ENCODE data around the gene P3H3. TPM values are rescaled to one million over a fixed set of nuclear protein-coding genes. Genes with fewer than 3 reads are reported as not detected.

P3H3 gene
- total and polyA plus RNA-seq, 2 donors = 1.0 to 4.4 TPM

DNA sequence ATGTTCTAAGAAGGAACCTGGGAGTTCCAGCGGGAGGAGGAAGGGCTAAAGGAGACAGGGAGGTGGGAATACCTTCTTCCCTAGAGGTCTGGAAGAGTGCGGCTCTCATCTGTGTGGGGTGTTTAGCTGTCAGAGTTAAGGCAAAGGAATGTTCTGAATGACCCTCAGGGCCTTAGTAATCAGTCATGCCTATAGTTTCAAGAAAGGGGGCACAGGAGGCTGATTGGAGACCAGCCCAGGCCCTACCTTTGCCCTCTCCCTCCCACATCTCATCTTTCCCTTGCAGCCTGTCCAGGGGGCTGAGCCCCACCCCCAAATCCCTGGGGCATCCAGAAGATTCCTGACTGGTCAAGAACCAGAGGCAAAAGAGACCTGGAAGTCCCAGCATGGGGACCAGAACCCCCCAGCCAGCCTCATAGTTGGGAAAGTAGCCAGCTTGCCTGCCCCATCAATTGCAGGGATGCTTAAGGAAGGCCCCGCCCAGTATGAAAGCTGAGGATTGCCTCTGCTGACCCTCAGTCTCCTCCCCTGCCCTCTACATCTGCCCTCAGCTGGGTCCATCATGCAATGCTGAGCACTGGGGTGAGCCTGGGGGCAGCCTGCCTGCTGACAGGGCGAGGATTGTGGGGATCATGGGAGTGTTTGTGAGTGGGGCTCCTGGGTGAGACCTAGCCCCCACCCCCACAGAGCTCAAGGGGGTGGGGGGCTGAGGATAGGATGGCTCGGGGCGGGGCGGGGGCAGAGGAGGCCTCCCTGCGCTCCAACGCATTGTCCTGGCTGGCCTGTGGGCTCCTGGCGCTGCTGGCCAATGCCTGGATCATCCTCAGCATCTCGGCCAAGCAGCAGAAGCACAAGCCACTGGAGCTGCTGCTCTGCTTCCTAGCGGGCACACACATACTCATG, 4.8 kb upstream of the P3H3 start:
- 93% methylated on average over 12 of the region's 12 CpGs for WGBS
- peaks cover 14 to 22% of the 10 kb centered on the region in 2 donors for H3K36me3 ChIP-seq (ENCODE audit: control insufficient read depth in 2 of 2, insufficient read depth in 2 of 2, low read length in 1 of 2)
- peaks cover 6 to 57% of the 10 kb centered on the region in 2 donors for H3K4me1 ChIP-seq (ENCODE audit: control insufficient read depth in 2 of 2, insufficient read depth in 2 of 2, low read length in 2 of 2)
- peaks cover 15 to 71% of the 10 kb centered on the region in 2 donors for H3K27me3 ChIP-seq (ENCODE audit: control insufficient read depth in 2 of 2, insufficient read depth in 1 of 2, low read length in 1 of 2)
- H3K9me3 ChIP-seq (ENCODE audit: control insufficient read depth in 2 of 2, insufficient read depth in 1 of 2, low read length in 1 of 2) = peaks cover 0 to 15% of the 10 kb centered on the region in 2 donors
- no peak overlapping the region for H3K27ac ChIP-seq (ENCODE audit: low read depth in 1 of 2, low read length in 1 of 2)
- DNase-seq (ENCODE audit: low read depth in 6 of 9, low spot score in 9 of 9) = no peak
- no peak overlapping the region for H3K4me3 ChIP-seq (ENCODE audit: low read length in 2 of 2)

DNA sequence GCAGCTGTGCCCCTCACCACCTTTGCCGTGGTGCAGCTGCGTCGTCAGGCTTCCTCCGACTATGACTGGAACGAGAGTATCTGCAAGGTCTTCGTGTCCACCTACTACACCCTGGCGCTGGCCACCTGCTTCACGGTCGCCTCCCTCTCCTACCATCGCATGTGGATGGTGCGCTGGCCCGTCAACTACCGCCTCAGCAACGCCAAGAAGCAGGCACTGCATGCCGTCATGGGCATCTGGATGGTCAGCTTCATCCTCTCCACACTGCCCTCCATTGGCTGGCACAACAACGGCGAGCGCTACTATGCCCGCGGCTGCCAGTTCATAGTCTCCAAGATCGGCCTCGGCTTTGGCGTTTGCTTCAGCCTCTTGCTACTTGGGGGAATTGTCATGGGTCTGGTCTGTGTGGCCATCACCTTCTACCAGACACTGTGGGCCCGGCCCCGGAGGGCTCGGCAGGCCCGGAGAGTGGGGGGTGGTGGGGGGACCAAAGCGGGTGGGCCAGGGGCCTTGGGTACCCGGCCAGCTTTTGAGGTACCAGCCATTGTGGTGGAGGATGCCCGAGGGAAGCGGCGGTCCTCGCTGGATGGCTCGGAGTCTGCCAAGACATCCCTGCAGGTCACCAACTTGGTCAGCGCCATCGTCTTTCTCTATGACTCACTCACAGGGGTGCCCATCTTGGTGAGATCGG, 4.0 kb upstream of the P3H3 start:
- H3K4me1 ChIP-seq (ENCODE audit: control insufficient read depth in 2 of 2, insufficient read depth in 2 of 2, low read length in 2 of 2) = peaks cover 13 to 57% of the 10 kb centered on the region in 2 donors
- H3K36me3 ChIP-seq (ENCODE audit: control insufficient read depth in 2 of 2, insufficient read depth in 2 of 2, low read length in 1 of 2) = peaks cover 7 to 15% of the 10 kb centered on the region in 2 donors
- H3K4me3 ChIP-seq (ENCODE audit: low read length in 2 of 2) = no peak overlapping the region
- H3K9me3 ChIP-seq (ENCODE audit: control insufficient read depth in 2 of 2, insufficient read depth in 1 of 2, low read length in 1 of 2) = peaks cover 0 to 15% of the 10 kb centered on the region in 2 donors
- DNase-seq (ENCODE audit: low read depth in 6 of 9, low spot score in 9 of 9) = no peak
- no peak overlapping the region for H3K27ac ChIP-seq (ENCODE audit: low read depth in 1 of 2, low read length in 1 of 2)
- H3K27me3 ChIP-seq (ENCODE audit: control insufficient read depth in 2 of 2, insufficient read depth in 1 of 2, low read length in 1 of 2) = peaks cover 23 to 79% of the 10 kb centered on the region in 2 donors
- WGBS = 96% methylated on average over 37 of the region's 37 CpGs

DNA sequence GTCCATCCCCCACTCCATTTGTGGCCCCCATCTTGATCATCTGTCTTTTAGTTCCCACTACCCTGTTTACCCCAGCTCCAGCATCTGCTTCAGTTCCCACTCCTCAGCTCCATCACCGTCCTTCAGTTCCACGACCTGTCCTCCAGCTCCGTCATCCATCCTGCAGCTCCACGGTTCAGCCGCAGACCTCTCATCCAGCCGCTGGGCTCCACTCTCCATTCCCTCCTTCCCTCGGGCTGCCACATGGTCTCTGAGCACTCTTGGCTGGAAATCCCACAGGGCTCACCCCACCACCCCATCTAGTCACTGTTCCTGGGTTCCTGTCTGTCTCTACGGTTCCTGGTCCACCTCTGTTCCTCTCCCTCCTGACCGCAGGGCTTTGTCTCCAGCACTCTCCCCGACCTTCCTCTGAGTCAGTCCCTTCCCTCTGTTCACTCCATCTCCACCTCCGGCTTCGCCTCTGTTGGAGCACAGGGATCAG, 3.3 kb upstream of the P3H3 start:
- H3K4me1 ChIP-seq (ENCODE audit: control insufficient read depth in 2 of 2, insufficient read depth in 2 of 2, low read length in 2 of 2) = peaks cover 13 to 58% of the 10 kb centered on the region in 2 donors
- H3K36me3 ChIP-seq (ENCODE audit: control insufficient read depth in 2 of 2, insufficient read depth in 2 of 2, low read length in 1 of 2) = peaks cover 0 to 8% of the 10 kb centered on the region in 2 donors
- no peak overlapping the region for H3K27ac ChIP-seq (ENCODE audit: low read depth in 1 of 2, low read length in 1 of 2)
- peaks cover 30 to 86% of the 10 kb centered on the region in 2 donors for H3K27me3 ChIP-seq (ENCODE audit: control insufficient read depth in 2 of 2, insufficient read depth in 1 of 2, low read length in 1 of 2)
- peaks cover 0 to 15% of the 10 kb centered on the region in 2 donors for H3K9me3 ChIP-seq (ENCODE audit: control insufficient read depth in 2 of 2, insufficient read depth in 1 of 2, low read length in 1 of 2)
- no peak for DNase-seq (ENCODE audit: low read depth in 6 of 9, low spot score in 9 of 9)
- no peak overlapping the region for H3K4me3 ChIP-seq (ENCODE audit: low read length in 2 of 2)
- WGBS = 78% methylated on average over 12 of the region's 12 CpGs

DNA sequence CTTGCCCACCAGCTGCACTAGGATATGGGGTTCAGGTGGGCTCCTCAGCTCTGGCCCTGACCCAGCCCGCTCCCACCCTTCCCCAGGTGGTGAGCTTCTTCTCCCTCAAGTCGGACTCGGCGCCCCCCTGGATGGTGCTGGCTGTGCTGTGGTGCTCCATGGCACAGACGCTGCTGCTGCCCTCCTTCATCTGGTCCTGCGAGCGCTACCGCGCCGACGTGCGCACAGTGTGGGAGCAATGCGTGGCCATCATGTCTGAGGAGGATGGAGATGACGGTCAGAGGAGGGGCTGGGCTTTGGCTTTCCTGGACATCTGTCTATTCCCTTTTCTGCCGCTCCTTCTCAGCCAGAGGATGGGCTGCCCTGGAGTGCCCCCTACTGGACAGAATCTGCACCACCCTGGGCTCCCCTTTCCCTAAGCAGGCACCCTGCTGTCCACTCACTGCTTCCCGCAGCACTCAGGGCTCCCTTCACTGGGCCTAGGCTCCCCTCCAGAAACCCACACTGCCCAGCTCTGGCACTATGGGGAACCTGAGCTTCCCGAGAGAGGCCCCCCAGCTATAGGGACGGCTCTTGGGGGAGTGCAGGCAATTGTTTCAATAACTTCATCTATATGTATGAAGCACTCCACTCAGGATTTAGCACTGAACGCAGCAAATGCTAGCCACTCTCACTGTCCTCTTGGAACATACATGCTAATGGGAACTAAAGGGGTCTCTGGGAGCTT, 2.6 kb upstream of the P3H3 start:
- peaks cover 13 to 52% of the 10 kb centered on the region in 2 donors for H3K4me1 ChIP-seq (ENCODE audit: control insufficient read depth in 2 of 2, insufficient read depth in 2 of 2, low read length in 2 of 2)
- no peak overlapping the region for H3K27ac ChIP-seq (ENCODE audit: low read depth in 1 of 2, low read length in 1 of 2)
- 23% methylated on average over 19 of the region's 19 CpGs for WGBS
- peaks cover 0 to 15% of the 10 kb centered on the region in 2 donors for H3K9me3 ChIP-seq (ENCODE audit: control insufficient read depth in 2 of 2, insufficient read depth in 1 of 2, low read length in 1 of 2)
- no peak overlapping the region for H3K4me3 ChIP-seq (ENCODE audit: low read length in 2 of 2)
- peak; percentile 54 to 88 (median 74) for DNase-seq (ENCODE audit: low read depth in 6 of 9, low spot score in 9 of 9)
- H3K36me3 ChIP-seq (ENCODE audit: control insufficient read depth in 2 of 2, insufficient read depth in 2 of 2, low read length in 1 of 2) = peaks cover 0 to 2% of the 10 kb centered on the region in 2 donors
- peaks cover 36 to 92% of the 10 kb centered on the region in 2 donors for H3K27me3 ChIP-seq (ENCODE audit: control insufficient read depth in 2 of 2, insufficient read depth in 1 of 2, low read length in 1 of 2)

DNA sequence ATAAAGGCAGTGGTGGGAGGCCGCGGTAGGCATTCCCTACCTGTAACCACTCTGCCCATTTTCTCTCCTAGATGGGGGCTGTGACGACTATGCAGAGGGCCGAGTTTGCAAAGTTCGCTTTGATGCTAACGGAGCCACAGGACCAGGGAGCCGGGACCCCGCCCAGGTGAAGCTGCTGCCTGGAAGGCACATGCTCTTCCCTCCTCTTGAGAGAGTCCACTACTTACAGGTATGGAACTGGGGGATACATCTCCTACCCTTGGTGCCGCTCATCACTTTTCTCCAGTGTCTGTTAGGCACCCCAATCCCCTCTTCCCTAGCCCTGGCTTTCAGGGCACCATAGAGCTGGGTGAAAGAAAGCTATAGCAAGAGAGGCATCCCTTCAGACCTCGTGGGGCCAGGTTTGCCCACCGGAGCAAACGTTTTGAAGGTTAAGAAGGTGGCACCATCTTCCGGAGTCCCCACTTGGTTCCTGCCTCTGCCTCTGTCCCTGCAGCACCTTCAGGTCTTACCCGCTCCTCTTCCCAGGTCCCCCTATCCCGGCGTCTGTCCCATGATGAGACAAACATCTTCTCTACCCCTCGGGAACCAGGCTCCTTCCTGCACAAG, 2.0 kb upstream of the P3H3 start:
- DNase-seq (ENCODE audit: low read depth in 6 of 9, low spot score in 9 of 9) = no peak
- H3K27me3 ChIP-seq (ENCODE audit: control insufficient read depth in 2 of 2, insufficient read depth in 1 of 2, low read length in 1 of 2) = peaks cover 40 to 97% of the 10 kb centered on the region in 2 donors
- peaks cover 0 to 15% of the 10 kb centered on the region in 2 donors for H3K9me3 ChIP-seq (ENCODE audit: control insufficient read depth in 2 of 2, insufficient read depth in 1 of 2, low read length in 1 of 2)
- WGBS = 92% methylated on average over 17 of the region's 17 CpGs
- no peak overlapping the region for H3K4me3 ChIP-seq (ENCODE audit: low read length in 2 of 2)
- H3K36me3 ChIP-seq (ENCODE audit: control insufficient read depth in 2 of 2, insufficient read depth in 2 of 2, low read length in 1 of 2) = no peaks in the 10 kb centered on the region
- H3K4me1 ChIP-seq (ENCODE audit: control insufficient read depth in 2 of 2, insufficient read depth in 2 of 2, low read length in 2 of 2) = peaks cover 9 to 47% of the 10 kb centered on the region in 2 donors
- H3K27ac ChIP-seq (ENCODE audit: low read depth in 1 of 2, low read length in 1 of 2) = no peak overlapping the region

DNA sequence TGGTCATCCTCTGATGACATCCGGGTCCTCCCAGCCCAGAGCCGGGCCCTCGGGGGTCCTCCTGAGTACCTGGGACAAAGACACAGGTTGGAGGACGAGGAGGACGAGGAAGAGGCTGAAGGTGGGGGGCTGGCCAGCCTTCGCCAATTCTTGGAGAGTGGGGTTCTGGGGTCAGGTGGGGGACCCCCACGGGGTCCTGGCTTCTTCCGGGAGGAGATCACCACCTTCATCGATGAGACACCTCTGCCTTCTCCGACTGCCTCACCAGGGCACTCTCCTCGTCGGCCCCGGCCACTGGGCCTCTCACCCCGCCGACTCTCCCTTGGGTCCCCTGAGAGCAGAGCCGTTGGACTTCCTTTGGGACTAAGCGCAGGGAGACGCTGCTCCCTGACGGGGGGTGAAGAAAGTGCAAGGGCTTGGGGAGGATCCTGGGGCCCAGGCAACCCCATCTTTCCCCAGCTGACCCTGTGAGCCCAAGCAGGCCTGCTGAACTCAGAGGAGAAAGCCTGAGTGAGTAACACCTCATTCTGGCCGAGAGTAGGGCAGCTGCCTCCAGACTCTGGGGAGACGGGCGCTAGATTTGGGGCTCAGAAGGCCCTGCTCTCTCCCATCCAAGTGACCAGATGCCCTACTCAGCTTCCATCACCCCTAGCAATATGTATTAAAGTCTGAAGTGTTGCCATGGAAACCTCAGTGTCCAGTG, 1.3 kb upstream of the P3H3 start:
- peaks cover 0 to 15% of the 10 kb centered on the region in 2 donors for H3K9me3 ChIP-seq (ENCODE audit: control insufficient read depth in 2 of 2, insufficient read depth in 1 of 2, low read length in 1 of 2)
- peaks cover 40 to 97% of the 10 kb centered on the region in 2 donors for H3K27me3 ChIP-seq (ENCODE audit: control insufficient read depth in 2 of 2, insufficient read depth in 1 of 2, low read length in 1 of 2)
- H3K36me3 ChIP-seq (ENCODE audit: control insufficient read depth in 2 of 2, insufficient read depth in 2 of 2, low read length in 1 of 2) = no peaks in the 10 kb centered on the region
- H3K27ac ChIP-seq (ENCODE audit: low read depth in 1 of 2, low read length in 1 of 2) = no peak overlapping the region
- WGBS = 95% methylated on average over 22 of the region's 22 CpGs
- H3K4me1 ChIP-seq (ENCODE audit: control insufficient read depth in 2 of 2, insufficient read depth in 2 of 2, low read length in 2 of 2) = peaks cover 7 to 40% of the 10 kb centered on the region in 2 donors
- no peak for DNase-seq (ENCODE audit: low read depth in 6 of 9, low spot score in 9 of 9)
- H3K4me3 ChIP-seq (ENCODE audit: low read length in 2 of 2) = no peak overlapping the region

DNA sequence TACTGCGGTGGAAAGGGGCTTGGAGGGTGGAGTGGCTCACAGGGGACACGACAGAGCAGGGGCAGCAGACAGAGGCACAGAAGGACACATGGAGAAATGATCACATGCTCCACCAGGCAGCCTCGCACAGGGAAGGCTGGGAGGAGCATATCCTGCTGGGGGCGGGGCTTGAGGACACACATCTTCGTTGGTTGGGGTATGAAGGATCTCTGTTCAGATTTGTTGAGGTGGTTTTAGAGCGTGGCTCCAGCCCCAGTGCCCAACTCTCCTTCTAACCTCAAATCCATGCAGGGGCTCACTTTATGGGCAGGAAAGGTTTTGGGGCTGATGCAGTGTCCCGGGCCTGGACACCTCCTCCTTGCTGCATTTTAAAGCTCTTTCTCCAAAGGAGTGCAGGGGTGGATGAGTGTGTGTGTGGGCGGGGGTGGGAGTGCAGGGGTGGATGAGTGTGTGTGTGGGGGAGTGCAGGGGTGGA, 733 bp upstream of the P3H3 start:
- peak in 3 of 9 donors; percentile 24 to 62 (median 42) for DNase-seq (ENCODE audit: low read depth in 6 of 9, low spot score in 9 of 9)
- H3K27ac ChIP-seq (ENCODE audit: low read depth in 1 of 2, low read length in 1 of 2) = no peak overlapping the region
- H3K27me3 ChIP-seq (ENCODE audit: control insufficient read depth in 2 of 2, insufficient read depth in 1 of 2, low read length in 1 of 2) = peaks cover 40 to 95% of the 10 kb centered on the region in 2 donors

More for the DNA sequence above, 733 bp upstream of the P3H3 start:
- Histone ChIP-seq H3K4me3 (ENCODE audit: low read length in 2 of 2) (no peak overlapping the region), H3K9me3 (ENCODE audit: control insufficient read depth in 2 of 2, insufficient read depth in 1 of 2, low read length in 1 of 2) (peaks cover 0 to 15% of the 10 kb centered on the region in 2 donors), H3K4me1 (ENCODE audit: control insufficient read depth in 2 of 2, insufficient read depth in 2 of 2, low read length in 2 of 2) (peaks cover 7 to 34% of the 10 kb centered on the region in 2 donors), H3K36me3 (ENCODE audit: control insufficient read depth in 2 of 2, insufficient read depth in 2 of 2, low read length in 1 of 2) (no peaks in the 10 kb centered on the region)
- WGBS = 21% methylated on average over 8 of the region's 8 CpGs
